Glutamatergic neuron (in vitro differentiated cells): Measurements from ENCODE around the gene SNPH. TPM values are rescaled to one million over a fixed set of nuclear protein-coding genes. Genes with fewer than 3 reads are reported as not detected.

Experiments
- DNase-seq: peaks from one replicate; pipeline ENCODE4 v3.0.0; 2022
- H3K27ac Mint-ChIP-seq: one replicate; pipeline ENCODE4 v1.8.0; 2020; ENCODE audit warnings: mild to moderate bottlenecking, mixed read lengths, inconsistent platforms; ENCODE audit not compliant: unreplicated experiment
- H3K27me3 Mint-ChIP-seq: one replicate; pipeline ENCODE4 v1.8.0; 2020; ENCODE audit warnings: mild to moderate bottlenecking, moderate library complexity, mixed read lengths, inconsistent platforms; ENCODE audit not compliant: unreplicated experiment
- H3K36me3 Mint-ChIP-seq: one replicate; pipeline ENCODE4 v1.8.0; 2020; ENCODE audit warnings: mild to moderate bottlenecking, mixed read lengths, inconsistent platforms; ENCODE audit not compliant: unreplicated experiment
- H3K4me1 Mint-ChIP-seq: one replicate; pipeline ENCODE4 v1.8.0; 2020; ENCODE audit warnings: mild to moderate bottlenecking, low read depth, mixed read lengths, inconsistent platforms; ENCODE audit not compliant: unreplicated experiment
- H3K4me3 Mint-ChIP-seq: one replicate; pipeline ENCODE4 v1.8.0; 2020; ENCODE audit warnings: mild to moderate bottlenecking, mixed read lengths, inconsistent platforms; ENCODE audit not compliant: unreplicated experiment
- H3K9me3 Mint-ChIP-seq: one replicate; pipeline ENCODE4 v1.8.0; 2020; ENCODE audit warnings: mild to moderate bottlenecking, moderate library complexity, mixed read lengths, inconsistent platforms; ENCODE audit not compliant: unreplicated experiment
- total RNA-seq: library from RNA; stranded (reverse); fragmentation: NEBNext Ultra II Directional; extraction: Animal tissue kit (Norgen Biotek cat#: 25700); gene quantifications from one replicate; pipeline ENCODE4 v1.2.1, GENCODE V29; 2021; ENCODE audit not compliant: unreplicated experiment
- TF ChIP-seq, protein P1 (sequence below): fragments of 200-600 bp; sonication (generic); IDR thresholded peaks from one replicate; pipeline ENCODE4 v1.5.0; 2021; ENCODE audit not compliant: partially characterized antibody, unreplicated experiment

SNPH gene
- total RNA-seq, 1 donor from 2014 or later: 34.5 TPM

DNA sequence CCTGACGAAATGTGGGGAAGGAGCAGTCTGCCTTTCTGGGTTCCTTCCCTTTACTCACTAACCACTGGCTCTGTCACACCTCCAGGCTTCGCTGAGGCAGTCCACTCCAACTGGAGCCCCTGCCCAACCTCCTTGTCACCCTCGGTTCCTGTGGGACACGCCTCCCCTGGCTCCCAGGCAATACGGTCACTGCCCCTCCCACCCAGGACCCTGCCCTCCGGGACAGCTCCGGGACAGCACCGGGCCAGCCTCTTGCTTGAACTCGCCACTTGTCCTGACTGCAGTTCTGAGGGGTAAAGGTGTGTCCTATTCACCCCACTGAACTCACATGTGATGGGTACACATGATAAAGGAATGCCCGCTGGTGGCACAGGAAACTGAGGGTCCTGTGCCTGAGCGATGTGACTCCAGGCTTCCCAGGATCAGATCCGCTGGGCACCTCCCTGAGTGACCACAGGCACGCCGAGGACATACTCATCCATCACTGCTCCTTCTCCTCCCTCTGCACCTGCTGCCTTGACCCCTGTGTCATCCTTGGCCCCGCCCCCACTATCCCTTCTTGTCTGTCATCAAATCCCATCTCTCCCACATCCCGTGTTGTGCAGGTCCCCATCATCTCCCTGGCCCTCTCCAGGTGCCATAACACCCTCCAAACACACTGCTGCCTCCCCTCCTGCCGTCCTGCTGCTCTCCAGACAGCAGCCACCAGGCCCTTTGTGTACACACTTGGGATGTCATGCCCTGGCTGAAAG lies 55.0 kb downstream of the SNPH start:
- peaks cover 5% of the 10 kb centered on the region for H3K4me1 Mint-ChIP-seq
- no peaks in the 10 kb centered on the region for H3K36me3 Mint-ChIP-seq
- H3K9me3 Mint-ChIP-seq: peaks cover 8% of the 10 kb centered on the region
- TF ChIP-seq, protein P1, sequence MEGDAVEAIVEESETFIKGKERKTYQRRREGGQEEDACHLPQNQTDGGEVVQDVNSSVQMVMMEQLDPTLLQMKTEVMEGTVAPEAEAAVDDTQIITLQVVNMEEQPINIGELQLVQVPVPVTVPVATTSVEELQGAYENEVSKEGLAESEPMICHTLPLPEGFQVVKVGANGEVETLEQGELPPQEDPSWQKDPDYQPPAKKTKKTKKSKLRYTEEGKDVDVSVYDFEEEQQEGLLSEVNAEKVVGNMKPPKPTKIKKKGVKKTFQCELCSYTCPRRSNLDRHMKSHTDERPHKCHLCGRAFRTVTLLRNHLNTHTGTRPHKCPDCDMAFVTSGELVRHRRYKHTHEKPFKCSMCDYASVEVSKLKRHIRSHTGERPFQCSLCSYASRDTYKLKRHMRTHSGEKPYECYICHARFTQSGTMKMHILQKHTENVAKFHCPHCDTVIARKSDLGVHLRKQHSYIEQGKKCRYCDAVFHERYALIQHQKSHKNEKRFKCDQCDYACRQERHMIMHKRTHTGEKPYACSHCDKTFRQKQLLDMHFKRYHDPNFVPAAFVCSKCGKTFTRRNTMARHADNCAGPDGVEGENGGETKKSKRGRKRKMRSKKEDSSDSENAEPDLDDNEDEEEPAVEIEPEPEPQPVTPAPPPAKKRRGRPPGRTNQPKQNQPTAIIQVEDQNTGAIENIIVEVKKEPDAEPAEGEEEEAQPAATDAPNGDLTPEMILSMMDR: no peak
- H3K27ac Mint-ChIP-seq: no peak overlapping the region
- H3K4me3 Mint-ChIP-seq: no peak overlapping the region
- no peak for DNase-seq
- peaks cover 13% of the 10 kb centered on the region for H3K27me3 Mint-ChIP-seq

DNA sequence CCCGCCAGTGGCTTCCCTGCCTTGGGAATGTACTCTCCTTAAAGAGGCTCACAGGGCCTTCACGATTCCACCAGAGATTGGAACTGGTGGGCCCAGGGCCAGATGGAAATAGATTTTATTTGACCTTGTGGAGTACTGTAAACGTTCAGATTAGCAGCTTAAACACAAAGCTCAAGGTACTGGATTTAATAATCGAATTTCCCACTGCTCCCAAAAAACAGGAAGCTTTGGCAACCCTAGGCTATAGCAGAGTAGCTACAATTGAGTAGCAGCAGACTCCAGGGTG lies 55.5 kb downstream of the SNPH start:
- TF ChIP-seq, protein P1: no peak
- no peak overlapping the region for H3K4me3 Mint-ChIP-seq
- peaks cover 8% of the 10 kb centered on the region for H3K9me3 Mint-ChIP-seq
- no peak for DNase-seq
- H3K4me1 Mint-ChIP-seq: peaks cover 5% of the 10 kb centered on the region
- no peaks in the 10 kb centered on the region for H3K36me3 Mint-ChIP-seq
- H3K27ac Mint-ChIP-seq: no peak overlapping the region
- peaks cover 13% of the 10 kb centered on the region for H3K27me3 Mint-ChIP-seq

DNA sequence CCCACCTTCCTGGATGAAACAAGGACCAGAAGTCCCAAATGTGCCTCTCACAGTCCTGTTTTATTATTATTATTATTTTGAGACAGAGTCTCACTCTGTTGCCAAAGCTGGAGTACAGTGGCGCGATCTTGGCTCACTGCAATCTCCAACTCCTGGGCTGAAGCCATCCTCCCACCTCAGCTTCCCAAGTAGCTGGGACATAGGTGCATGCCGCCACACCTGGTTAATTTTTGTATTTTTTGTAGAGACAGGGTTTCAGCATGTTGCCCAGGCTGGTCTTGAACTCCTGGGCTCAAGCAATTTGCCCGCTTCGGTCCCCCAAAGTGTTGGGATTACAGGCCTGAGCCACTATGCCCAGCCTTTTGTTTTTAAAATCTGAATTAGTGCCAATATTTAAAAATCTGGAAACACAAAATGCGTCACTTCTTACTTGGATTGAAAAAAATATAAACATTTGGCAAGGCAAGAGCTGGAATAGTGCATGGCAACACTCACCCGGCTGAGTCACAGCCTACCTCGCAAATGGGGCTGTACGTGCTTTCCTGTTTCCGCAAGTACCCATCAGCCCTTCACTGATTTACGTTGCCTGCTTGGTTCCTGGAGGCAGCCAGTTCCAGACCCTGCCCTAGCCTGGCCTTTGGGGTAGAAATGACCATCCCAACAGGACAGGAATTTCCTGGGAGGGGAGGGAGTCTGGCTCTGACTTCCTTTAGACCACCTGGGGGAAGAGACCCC lies 56.6 kb downstream of the SNPH start:
- Mint-ChIP-seq H3K36me3 (no peaks in the 10 kb centered on the region), H3K27ac (no peak overlapping the region), H3K4me1 (peaks cover 8% of the 10 kb centered on the region), H3K4me3 (no peak overlapping the region), H3K27me3 (peaks cover 11% of the 10 kb centered on the region), H3K9me3 (peaks cover 12% of the 10 kb centered on the region)
- no peak for DNase-seq
- TF ChIP-seq, protein P1: no peak

DNA sequence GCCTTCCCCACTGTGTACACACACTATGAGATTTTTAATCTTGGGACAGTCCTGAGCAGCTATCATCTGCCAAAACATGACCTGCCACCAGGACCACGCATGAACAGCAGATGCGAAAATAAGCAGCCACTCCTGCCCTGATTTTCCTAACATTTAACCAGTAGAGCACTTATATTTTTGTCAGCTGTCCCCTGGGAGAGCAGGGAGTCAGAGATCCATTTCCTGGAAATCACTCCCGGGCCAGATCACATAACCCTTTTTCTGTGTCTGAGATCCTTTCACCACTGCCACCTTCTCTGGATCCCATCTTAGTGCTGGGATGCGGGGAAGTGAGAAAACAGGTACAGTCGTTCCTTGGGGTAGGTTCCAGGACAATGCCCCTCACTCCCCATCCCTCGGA lies 57.2 kb downstream of the SNPH start:
- Mint-ChIP-seq H3K4me3 (no peak overlapping the region), H3K36me3 (no peaks in the 10 kb centered on the region), H3K27ac (no peak overlapping the region), H3K27me3 (peaks cover 8% of the 10 kb centered on the region), H3K9me3 (peaks cover 12% of the 10 kb centered on the region), H3K4me1 (peaks cover 12% of the 10 kb centered on the region)
- DNase-seq: no peak
- TF ChIP-seq, protein P1: no peak

DNA sequence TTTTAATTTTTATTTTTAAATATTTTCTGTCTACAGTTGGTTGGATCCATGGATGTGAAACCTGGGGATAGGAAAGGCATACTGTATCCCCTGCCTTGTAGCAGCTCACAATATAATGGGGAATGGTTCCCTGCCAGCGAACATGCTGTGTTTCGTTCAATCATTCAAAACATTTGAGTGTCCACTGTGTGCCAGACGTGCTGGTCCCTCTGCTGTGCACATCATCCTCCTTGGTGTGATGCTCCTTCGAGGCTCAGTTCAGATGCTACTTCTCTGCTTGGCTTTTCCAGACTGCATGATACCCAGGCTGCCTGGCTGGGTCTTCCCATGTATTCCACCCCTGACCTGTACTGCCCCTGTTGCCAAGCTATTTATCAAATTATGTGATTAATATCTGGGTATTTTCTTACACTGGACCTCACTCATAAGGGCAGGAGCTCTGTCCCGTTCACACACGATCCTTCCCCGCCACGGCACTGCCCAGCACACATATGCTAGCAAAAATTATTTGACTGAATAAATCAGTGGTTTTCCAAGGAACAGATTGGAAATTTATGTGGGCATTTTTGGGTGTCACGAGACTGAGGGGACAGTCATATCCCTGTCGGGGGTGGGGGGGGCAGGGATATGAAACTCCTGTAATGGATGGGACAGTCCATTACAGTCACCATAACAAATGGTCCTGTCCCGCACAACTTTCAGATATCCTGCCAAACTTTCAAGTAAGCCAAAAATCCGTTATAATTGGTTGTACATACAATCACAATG lies 57.9 kb downstream of the SNPH start:
- DNase-seq: no peak

More for the DNA sequence above, 57.9 kb downstream of the SNPH start:
- H3K27ac Mint-ChIP-seq: no peak overlapping the region
- peaks cover 12% of the 10 kb centered on the region for H3K9me3 Mint-ChIP-seq
- peak overlapping the region; percentile 9 for H3K4me3 Mint-ChIP-seq
- peaks cover 12% of the 10 kb centered on the region for H3K4me1 Mint-ChIP-seq
- no peaks in the 10 kb centered on the region for H3K36me3 Mint-ChIP-seq
- H3K27me3 Mint-ChIP-seq: peaks cover 7% of the 10 kb centered on the region
- TF ChIP-seq, protein P1: no peak
